ENCODE data around the gene KLHL22.

The KLHL22 gene

DNA sequence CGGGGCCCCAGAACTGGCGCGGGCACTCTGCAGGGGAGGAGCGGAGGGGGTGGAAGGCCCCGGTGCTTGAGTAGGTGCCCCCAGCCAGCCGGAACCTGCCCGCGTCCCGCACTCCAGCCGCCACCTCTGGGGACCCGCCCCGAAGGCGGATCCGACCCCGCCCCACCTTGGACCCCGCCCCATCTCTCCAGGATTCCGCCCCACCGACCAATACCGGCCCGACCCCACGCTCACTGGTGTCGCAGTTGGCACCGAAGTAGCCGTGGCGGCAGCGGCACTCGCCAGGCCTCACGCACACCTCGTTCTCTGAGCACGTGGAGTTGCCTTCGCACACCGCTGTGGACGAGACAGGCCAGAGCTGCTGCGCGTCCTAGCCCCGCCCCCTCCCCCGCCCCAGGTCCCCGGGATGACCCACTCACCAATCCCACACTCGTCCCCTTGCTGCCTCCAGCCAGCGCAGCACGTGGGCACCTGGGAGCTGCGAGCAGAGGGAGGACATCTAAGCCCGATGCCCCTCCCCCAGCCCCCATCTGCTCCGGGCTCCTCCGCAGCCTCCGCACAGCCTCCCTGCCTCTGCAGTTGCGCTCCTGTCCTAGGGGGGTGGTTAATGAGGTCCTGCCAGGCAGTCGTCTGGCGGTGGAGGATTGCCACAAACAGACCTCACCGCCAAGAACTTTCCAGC lies 63.9 kb downstream of the KLHL22 start:
- Histone ChIP-seq H3K4me1 (ENCODE audit: control insufficient read depth, insufficient read depth, low read length) (peaks cover 17% of the 10 kb centered on the region), H3K36me3 (ENCODE audit: control insufficient read depth, insufficient read depth, low read length) (no peaks in the 10 kb centered on the region), H3K9me3 (ENCODE audit: control insufficient read depth, low read length) (no peaks in the 10 kb centered on the region), H3K27me3 (ENCODE audit: control insufficient read depth, insufficient read depth, low read length, poor library complexity, severe bottlenecking) (peaks cover 98% of the 10 kb centered on the region), H3K27ac (ENCODE audit: insufficient read depth, low read depth, low read length, poor library complexity, severe bottlenecking) (no peak overlapping the region), H3K4me3 (ENCODE audit: insufficient read depth, low read depth, low read length) (peak overlapping the region; percentile 25)
- 28% methylated on average over 50 of the region's 50 CpGs for WGBS, 2 experiments

DNA sequence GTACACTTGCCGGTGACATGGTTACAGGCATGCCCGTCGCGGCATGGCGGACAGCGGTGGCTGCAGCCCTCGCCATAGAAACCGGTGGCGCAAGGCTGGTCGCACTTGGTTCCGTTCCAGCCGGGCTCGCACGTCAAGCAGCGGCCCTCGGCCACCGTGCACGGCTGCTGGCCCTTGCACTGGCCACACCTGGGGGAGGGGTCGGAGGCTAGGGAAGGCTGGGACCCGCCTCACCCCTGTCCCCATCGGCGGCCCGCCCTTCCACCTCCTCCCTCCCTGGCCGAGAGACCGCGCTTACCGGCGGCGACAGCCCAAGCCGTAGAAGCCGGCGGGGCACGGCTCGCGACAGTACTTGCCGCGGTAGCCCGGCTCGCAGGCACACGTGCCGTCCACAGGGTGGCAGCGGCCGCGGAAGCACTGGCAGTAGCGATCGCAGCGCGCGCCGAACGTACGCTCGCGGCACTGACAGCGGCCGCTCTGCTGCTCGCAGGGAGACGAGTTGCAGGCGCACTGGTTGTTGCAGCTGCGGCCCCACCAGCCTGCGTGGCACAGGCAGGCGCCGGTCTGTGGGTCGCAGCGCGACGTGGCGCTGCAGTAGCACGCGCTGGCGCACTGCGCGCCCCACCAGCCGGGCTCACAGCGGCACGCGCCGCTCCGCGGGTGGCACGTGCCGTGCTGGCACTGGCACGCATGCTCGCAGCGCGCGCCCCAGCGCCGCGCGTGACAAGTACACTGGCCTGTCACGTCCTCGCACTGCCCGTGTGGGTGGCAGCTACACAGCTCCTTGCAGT lies 64.7 kb downstream of the KLHL22 start:
- no peaks in the 10 kb centered on the region for H3K9me3 ChIP-seq (ENCODE audit: control insufficient read depth, low read length)
- no peaks in the 10 kb centered on the region for H3K36me3 ChIP-seq (ENCODE audit: control insufficient read depth, insufficient read depth, low read length)
- H3K27ac ChIP-seq (ENCODE audit: insufficient read depth, low read depth, low read length, poor library complexity, severe bottlenecking), result no peak overlapping the region
- 4 to 5% methylated on average over 94 of the region's 94 CpGs for WGBS, 2 experiments
- H3K4me3 ChIP-seq (ENCODE audit: insufficient read depth, low read depth, low read length), result peak overlapping the region; percentile 25
- peaks cover 90% of the 10 kb centered on the region for H3K27me3 ChIP-seq (ENCODE audit: control insufficient read depth, insufficient read depth, low read length, poor library complexity, severe bottlenecking)
- peaks cover 16% of the 10 kb centered on the region for H3K4me1 ChIP-seq (ENCODE audit: control insufficient read depth, insufficient read depth, low read length)

DNA sequence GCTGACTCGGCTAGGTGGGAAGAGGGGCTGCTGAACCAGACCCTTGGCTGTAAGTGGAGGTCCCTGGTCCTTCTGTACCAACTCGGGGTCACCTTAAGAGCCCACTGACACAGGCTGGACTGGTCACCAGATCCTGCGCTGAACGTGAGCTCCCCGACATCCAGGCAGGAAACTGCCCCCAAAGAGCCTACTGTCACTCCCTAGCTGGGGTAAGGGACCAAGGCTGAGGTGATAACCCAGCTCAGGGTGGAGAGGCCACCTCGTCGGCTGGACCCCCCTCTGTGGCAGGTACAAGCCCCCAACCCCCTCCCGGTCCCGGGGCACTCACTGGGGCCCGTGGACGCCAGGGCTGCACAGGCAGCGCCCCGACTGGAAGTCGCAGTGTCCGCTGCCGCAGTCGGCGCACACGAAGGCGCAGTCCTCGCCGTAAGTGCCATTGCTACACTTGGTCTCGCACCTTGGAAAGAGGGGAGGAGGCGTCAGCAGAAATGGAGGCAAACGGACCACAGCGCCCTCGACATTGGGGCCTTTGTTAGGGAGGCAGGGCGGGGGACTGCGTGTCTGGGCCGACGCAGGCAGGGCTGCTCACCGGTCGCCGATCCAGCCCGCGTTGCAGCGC lies 65.4 kb downstream of the KLHL22 start:
- H3K4me3 ChIP-seq (ENCODE audit: insufficient read depth, low read depth, low read length), result peak overlapping the region; percentile 25
- H3K9me3 ChIP-seq (ENCODE audit: control insufficient read depth, low read length), result no peaks in the 10 kb centered on the region
- peaks cover 83% of the 10 kb centered on the region for H3K27me3 ChIP-seq (ENCODE audit: control insufficient read depth, insufficient read depth, low read length, poor library complexity, severe bottlenecking)
- H3K27ac ChIP-seq (ENCODE audit: insufficient read depth, low read depth, low read length, poor library complexity, severe bottlenecking), result no peak overlapping the region
- H3K36me3 ChIP-seq (ENCODE audit: control insufficient read depth, insufficient read depth, low read length), result no peaks in the 10 kb centered on the region
- 64 to 65% methylated on average over 37 of the region's 37 CpGs for WGBS, 2 experiments
- peaks cover 16% of the 10 kb centered on the region for H3K4me1 ChIP-seq (ENCODE audit: control insufficient read depth, insufficient read depth, low read length)

DNA sequence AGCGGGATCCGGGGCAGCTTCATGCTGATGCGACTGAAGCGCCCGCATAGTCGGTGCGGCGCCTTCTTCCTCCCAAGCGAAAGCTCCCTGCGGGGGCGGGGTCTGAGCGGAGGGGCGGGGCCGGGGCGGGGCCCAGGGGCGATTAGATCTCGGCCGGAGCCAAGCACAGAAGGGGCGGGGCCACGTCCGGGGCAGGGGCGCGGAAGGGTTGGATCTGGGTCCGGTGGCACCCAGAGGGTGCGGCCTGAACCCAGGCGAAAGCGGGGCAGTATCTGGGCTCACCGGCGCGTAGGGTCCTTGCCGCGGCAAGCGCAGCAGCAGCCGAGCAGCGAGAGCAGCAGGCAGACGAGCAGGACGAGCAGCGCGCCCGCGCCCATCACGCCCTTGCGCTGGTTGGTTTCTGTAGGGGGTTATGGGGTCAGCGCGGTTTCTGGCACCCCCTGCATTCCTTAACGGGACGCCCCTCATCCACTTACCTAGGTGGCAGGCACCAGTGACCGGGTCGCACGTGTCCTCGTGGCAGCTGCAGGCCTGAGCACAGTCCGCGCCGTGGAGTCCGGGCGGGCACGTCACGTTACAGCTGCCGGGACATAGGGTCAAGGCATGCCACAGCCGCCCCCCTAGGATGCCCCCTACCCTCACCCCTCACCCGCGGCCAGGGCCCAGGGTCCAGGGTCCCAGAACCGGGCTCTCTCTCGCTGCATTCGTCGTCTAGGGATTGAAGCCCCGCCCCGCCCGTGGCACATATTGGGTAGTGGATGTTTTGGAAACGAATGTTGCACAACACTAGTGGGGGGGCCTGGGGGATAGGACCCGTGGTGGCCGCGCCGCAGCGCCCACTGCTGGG lies 66.1 kb downstream of the KLHL22 start:
- no peaks in the 10 kb centered on the region for H3K9me3 ChIP-seq (ENCODE audit: control insufficient read depth, low read length)
- peaks cover 19% of the 10 kb centered on the region for H3K4me1 ChIP-seq (ENCODE audit: control insufficient read depth, insufficient read depth, low read length)
- H3K27ac ChIP-seq (ENCODE audit: insufficient read depth, low read depth, low read length, poor library complexity, severe bottlenecking), result no peak overlapping the region
- peaks cover 76% of the 10 kb centered on the region for H3K27me3 ChIP-seq (ENCODE audit: control insufficient read depth, insufficient read depth, low read length, poor library complexity, severe bottlenecking)
- H3K4me3 ChIP-seq (ENCODE audit: insufficient read depth, low read depth, low read length), result no peak overlapping the region
- 53 to 55% methylated on average over 75 of the region's 75 CpGs for WGBS, 2 experiments
- no peaks in the 10 kb centered on the region for H3K36me3 ChIP-seq (ENCODE audit: control insufficient read depth, insufficient read depth, low read length)

DNA sequence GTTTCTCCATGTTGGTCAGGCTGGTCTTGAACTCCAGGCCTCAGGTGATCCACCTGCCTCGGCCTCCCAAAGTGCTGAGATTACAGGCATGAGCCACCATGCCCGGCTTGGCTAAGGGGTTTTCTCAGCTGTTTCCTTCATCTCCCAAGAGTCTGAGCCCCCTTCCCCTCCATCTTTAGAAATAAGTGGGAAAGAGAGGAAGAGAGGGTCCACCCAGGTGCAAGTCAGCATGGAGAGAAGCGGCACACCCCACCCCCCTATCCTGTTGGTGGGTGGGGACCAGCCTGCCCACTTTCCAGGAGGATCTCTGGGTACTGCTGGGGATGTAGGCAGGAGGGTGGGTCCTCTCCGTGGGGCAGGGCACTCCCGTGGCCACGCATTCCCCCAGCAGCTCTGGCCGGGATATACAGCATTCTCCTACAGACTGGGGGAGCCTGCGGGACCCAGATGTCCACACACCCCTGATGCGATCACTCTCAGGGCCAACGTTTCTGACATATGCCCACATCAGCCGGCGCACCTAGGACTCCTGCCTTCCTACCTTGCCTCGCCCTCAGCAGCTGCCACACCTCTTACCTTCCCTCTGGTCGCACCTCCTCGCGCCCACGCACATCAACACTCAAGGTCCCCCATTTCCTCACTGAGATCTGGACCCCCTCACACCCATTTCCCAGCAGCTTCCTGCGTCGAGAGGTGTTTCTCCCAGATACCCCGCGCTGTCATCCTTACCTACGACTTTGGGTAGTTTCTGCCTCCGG lies 66.9 kb downstream of the KLHL22 start:
- H3K9me3 ChIP-seq (ENCODE audit: control insufficient read depth, low read length), result no peaks in the 10 kb centered on the region
- 75 to 76% methylated on average over 23 of the region's 23 CpGs for WGBS, 2 experiments
- no peak overlapping the region for H3K4me3 ChIP-seq (ENCODE audit: insufficient read depth, low read depth, low read length)
- H3K4me1 ChIP-seq (ENCODE audit: control insufficient read depth, insufficient read depth, low read length), result peaks cover 27% of the 10 kb centered on the region
- H3K27me3 ChIP-seq (ENCODE audit: control insufficient read depth, insufficient read depth, low read length, poor library complexity, severe bottlenecking), result peaks cover 68% of the 10 kb centered on the region
- H3K36me3 ChIP-seq (ENCODE audit: control insufficient read depth, insufficient read depth, low read length), result no peaks in the 10 kb centered on the region
- no peak overlapping the region for H3K27ac ChIP-seq (ENCODE audit: insufficient read depth, low read depth, low read length, poor library complexity, severe bottlenecking)

DNA sequence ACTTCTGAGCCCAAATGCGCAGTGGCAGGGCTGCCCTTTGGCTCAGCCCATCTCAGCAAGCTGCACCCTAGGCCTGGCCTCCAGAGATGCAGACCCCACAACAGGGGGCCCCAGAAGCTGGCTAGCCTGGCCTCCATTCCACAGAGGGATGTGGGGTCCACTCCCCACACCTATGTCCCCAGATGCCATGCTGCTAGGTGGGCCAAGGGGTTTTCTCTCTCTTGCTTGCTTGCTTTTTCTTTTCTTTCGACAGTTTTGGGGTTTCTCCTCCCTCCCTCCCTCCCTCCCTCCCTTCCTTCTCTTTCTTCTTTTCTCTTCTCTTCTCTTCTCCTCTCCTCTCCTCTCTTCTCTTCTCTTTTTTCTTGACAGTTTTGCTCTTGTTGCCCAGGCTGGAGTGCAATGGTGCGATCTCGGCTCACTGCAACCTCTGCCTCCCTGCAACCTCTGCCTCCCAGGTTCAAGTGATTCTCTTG lies 67.6 kb downstream of the KLHL22 start:
- Histone ChIP-seq H3K4me3 (ENCODE audit: insufficient read depth, low read depth, low read length) (no peak overlapping the region), H3K36me3 (ENCODE audit: control insufficient read depth, insufficient read depth, low read length) (no peaks in the 10 kb centered on the region), H3K4me1 (ENCODE audit: control insufficient read depth, insufficient read depth, low read length) (peaks cover 30% of the 10 kb centered on the region), H3K27ac (ENCODE audit: insufficient read depth, low read depth, low read length, poor library complexity, severe bottlenecking) (no peak overlapping the region), H3K27me3 (ENCODE audit: control insufficient read depth, insufficient read depth, low read length, poor library complexity, severe bottlenecking) (peaks cover 61% of the 10 kb centered on the region), H3K9me3 (ENCODE audit: control insufficient read depth, low read length) (no peaks in the 10 kb centered on the region)
- 93 to 94% methylated on average over 4 of the region's 4 CpGs for WGBS, 2 experiments

DNA sequence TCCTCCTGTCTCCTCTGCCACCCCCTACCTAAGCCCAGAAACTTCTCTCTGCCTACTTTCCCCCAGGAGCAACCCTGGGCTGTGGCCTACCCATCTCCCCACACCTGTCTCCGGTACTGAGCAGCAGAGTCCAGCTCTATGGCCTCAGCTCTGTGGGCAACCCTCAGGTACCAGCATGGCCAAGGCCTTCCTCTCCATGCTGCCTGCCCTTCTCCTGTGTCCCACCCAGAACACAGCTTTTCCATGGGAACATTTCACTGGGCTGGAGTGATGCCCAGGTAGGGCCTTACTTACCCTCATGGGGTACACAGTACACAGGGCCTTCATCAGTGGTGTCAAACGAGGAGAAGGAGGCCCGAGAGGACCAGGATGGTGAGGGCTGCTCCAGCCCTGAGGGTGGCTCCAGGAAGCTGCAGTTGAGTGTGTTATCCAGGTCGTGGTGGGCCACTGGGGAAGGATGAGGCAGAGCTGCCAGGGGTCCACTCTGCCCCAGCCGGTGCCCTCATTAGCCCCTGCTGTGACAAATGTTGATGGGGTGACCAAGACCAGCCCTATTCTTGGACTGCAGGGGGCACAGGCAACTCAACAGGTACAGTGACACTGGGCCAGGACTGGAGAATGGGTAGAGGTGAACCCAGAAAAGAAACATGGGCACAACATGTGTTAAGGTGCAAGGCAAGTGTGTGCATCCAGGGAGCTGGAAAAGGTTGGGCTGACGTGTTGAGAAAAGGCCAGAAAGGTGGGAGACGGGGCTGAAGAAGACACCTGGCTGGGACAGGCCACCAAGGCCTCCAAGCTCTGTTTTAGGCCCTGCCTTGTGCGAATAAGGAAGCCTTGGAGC lies 68.3 kb downstream of the KLHL22 start:
- H3K4me1 ChIP-seq (ENCODE audit: control insufficient read depth, insufficient read depth, low read length), result peaks cover 34% of the 10 kb centered on the region
- H3K4me3 ChIP-seq (ENCODE audit: insufficient read depth, low read depth, low read length), result no peak overlapping the region
- H3K36me3 ChIP-seq (ENCODE audit: control insufficient read depth, insufficient read depth, low read length), result no peaks in the 10 kb centered on the region
- H3K9me3 ChIP-seq (ENCODE audit: control insufficient read depth, low read length), result no peaks in the 10 kb centered on the region
- 90 to 92% methylated on average over 8 of the region's 8 CpGs for WGBS, 2 experiments
- peaks cover 55% of the 10 kb centered on the region for H3K27me3 ChIP-seq (ENCODE audit: control insufficient read depth, insufficient read depth, low read length, poor library complexity, severe bottlenecking)
- H3K27ac ChIP-seq (ENCODE audit: insufficient read depth, low read depth, low read length, poor library complexity, severe bottlenecking), result no peak overlapping the region

DNA sequence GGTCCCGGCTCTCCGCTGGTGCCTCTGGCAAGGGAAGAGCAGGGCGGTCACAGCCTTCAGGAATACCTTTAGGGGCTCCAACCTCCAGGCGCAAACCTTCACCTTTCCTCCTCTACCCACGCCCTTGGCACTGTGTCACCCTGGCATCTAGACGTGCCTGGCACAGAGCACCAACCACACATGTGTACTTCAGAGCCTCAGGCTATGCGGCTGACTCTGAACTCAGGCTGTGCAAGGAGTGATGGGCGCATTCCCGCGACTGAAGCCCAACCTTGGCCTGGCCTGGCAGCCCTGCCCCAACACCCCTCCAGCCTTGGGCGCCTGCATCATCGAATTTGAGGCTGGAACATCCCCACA lies 69.4 kb downstream of the KLHL22 start:
- H3K9me3 ChIP-seq (ENCODE audit: control insufficient read depth, low read length), result no peaks in the 10 kb centered on the region
- peaks cover 44% of the 10 kb centered on the region for H3K27me3 ChIP-seq (ENCODE audit: control insufficient read depth, insufficient read depth, low read length, poor library complexity, severe bottlenecking)
- no peaks in the 10 kb centered on the region for H3K36me3 ChIP-seq (ENCODE audit: control insufficient read depth, insufficient read depth, low read length)
- H3K27ac ChIP-seq (ENCODE audit: insufficient read depth, low read depth, low read length, poor library complexity, severe bottlenecking), result no peak overlapping the region
- 92 to 93% methylated on average over 12 of the region's 12 CpGs for WGBS, 2 experiments
- peaks cover 31% of the 10 kb centered on the region for H3K4me1 ChIP-seq (ENCODE audit: control insufficient read depth, insufficient read depth, low read length)
- H3K4me3 ChIP-seq (ENCODE audit: insufficient read depth, low read depth, low read length), result no peak overlapping the region

Data from ectodermal cell (in vitro differentiated cells).